HEK293T (cell line): ENCODE results near the gene POLQ.

Experiments used
- CTCF ChIA-PET: fragments of 350-600 bp; formaldehyde crosslinking; extraction: SDS; loops from one replicate; lab custom pipeline; 2021; ENCODE audit warnings: antibody characterized with exemption, inconsistent platforms; lab: Yijun Ruan, JAX
- POLR2A ChIA-PET: fragments of 350-600 bp; formaldehyde crosslinking; extraction: SDS; loops from one replicate; lab custom pipeline; 2020; ENCODE audit warnings: antibody characterized with exemption, inconsistent platforms; lab: Yijun Ruan, JAX
- DNase-seq: peaks from one replicate; pipeline ENCODE4 v3.0.0; 2012; ENCODE audit warnings: mixed read lengths; ENCODE audit errors: extremely low spot score
- ARNT ChIP-seq: fragments of 450-650 bp; IDR thresholded peaks from 2 replicates; pipeline ENCODE4 v1.6.1; 2017; ENCODE audit warnings: mild to moderate bottlenecking
- BHLHE40 ChIP-seq: fragments of 450-650 bp; IDR thresholded peaks from 2 replicates; pipeline ENCODE4 v1.6.1; 2016; ENCODE audit warnings: mild to moderate bottlenecking, moderate library complexity, borderline replicate concordance
- CTBP1 ChIP-seq: fragments of 450-650 bp; IDR thresholded peaks from 2 replicates; pipeline ENCODE4 v1.6.1; 2016; ENCODE audit warnings: borderline replicate concordance
- ELF4 ChIP-seq: fragments of 450-650 bp; IDR thresholded peaks from 2 replicates; pipeline ENCODE4 v1.6.1; 2017; ENCODE audit warnings: antibody characterized with exemption
- FOXA1 ChIP-seq: fragments of 450-650 bp; IDR thresholded peaks from 2 replicates; pipeline ENCODE4 v1.6.1; 2016; ENCODE audit warnings: mild to moderate bottlenecking
- FOXK2 ChIP-seq: fragments of 450-650 bp; IDR thresholded peaks from 2 replicates; pipeline ENCODE4 v1.6.1; 2016; ENCODE audit warnings: mild to moderate bottlenecking
- FOXM1 ChIP-seq: fragments of 450-650 bp; IDR thresholded peaks from 2 replicates; pipeline ENCODE4 v1.6.1; 2017; ENCODE audit warnings: mild to moderate bottlenecking, borderline replicate concordance
- HDGF ChIP-seq: fragments of 450-650 bp; IDR thresholded peaks from 2 replicates; pipeline ENCODE4 v1.6.1; 2017; ENCODE audit warnings: antibody characterized with exemption, borderline replicate concordance
- L3MBTL2 ChIP-seq: fragments of 450-650 bp; conservative IDR thresholded peaks from 2 replicates; pipeline ENCODE4 v1.6.1; 2016; ENCODE audit warnings: mild to moderate bottlenecking
- LEF1 ChIP-seq: fragments of 450-650 bp; IDR thresholded peaks from 2 replicates; pipeline ENCODE4 v1.6.1; 2017; ENCODE audit warnings: mild to moderate bottlenecking, borderline replicate concordance
- NFRKB ChIP-seq: fragments of 450-650 bp; IDR thresholded peaks from 2 replicates; pipeline ENCODE4 v1.6.1; 2016; ENCODE audit warnings: mild to moderate bottlenecking, moderate library complexity
- SP1 ChIP-seq: fragments of 450-650 bp; IDR thresholded peaks from 2 replicates; pipeline ENCODE4 v1.6.1; 2017
- SUZ12 ChIP-seq: fragments of 450-650 bp; IDR thresholded peaks from 2 replicates; pipeline ENCODE4 v1.6.1; 2016; ENCODE audit warnings: mild to moderate bottlenecking
- TARDBP ChIP-seq: fragments of 450-650 bp; IDR thresholded peaks from 2 replicates; pipeline ENCODE4 v1.6.1; 2016
- ZNF384 ChIP-seq: fragments of 450-650 bp; IDR thresholded peaks from 2 replicates; pipeline ENCODE4 v1.6.1; 2016
- TF ChIP-seq, protein P1 (sequence below): fragments of 450-650 bp; IDR thresholded peaks from 2 replicates; pipeline ENCODE4 v1.6.1; 2016

The POLQ gene

DNA sequence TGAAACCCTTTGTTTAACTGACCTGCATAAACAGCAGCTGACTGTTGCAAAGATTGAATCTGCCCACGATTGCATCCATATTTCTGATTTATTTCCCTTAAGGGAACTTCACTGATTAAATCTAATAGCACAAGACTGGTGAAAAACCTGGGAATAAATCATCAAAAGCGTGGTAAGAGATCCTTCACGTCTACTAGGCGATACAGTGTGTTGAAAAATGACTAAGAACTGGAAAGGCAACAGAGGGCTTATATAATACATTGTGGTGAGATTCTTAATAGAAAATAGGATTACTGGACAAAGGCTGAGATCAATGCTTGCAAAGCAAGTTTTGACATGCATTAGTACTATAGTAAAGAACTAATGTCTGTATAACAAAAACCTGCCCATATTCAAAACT is 49.0 kb downstream of the POLQ start:
- no peak for DNase-seq
- ChIA-PET POLR2A (no interaction called here), CTCF (no interaction called here)
- TF ChIP-seq, protein P1, sequence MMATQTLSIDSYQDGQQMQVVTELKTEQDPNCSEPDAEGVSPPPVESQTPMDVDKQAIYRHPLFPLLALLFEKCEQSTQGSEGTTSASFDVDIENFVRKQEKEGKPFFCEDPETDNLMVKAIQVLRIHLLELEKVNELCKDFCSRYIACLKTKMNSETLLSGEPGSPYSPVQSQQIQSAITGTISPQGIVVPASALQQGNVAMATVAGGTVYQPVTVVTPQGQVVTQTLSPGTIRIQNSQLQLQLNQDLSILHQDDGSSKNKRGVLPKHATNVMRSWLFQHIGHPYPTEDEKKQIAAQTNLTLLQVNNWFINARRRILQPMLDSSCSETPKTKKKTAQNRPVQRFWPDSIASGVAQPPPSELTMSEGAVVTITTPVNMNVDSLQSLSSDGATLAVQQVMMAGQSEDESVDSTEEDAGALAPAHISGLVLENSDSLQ, result no peak
- TF ChIP-seq BHLHE40, result no peak

DNA sequence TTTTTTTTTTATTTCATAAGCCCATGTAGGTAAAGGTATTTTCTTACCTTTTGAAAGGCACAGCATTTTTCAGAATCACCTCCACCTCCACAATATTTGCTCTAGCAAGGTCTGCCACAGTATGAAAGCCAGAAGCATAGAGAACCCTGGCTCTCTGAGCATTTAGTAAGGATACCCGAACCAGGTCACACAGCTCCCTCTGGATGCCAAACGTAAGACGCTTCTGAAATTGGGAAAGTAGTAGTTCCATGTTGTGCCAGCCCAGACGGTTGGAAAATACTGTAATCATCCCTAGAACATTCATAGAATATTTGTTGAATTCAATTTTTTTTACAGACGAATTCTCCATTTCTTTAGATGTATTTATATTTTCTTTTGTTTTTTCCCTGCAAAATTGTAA is 52.4 kb downstream of the POLQ start:
- TF ChIP-seq BHLHE40 (no peak), FOXM1 (no peak), L3MBTL2 (no peak), ELF4 (no peak), SUZ12 (no peak), HDGF (no peak), ZNF384 (no peak), LEF1 (no peak), FOXK2 (no peak)
- TF ChIP-seq, protein P1, result no peak
- POLR2A ChIA-PET, result no interaction called here
- CTCF ChIA-PET, result no interaction called here
- no peak for DNase-seq

DNA sequence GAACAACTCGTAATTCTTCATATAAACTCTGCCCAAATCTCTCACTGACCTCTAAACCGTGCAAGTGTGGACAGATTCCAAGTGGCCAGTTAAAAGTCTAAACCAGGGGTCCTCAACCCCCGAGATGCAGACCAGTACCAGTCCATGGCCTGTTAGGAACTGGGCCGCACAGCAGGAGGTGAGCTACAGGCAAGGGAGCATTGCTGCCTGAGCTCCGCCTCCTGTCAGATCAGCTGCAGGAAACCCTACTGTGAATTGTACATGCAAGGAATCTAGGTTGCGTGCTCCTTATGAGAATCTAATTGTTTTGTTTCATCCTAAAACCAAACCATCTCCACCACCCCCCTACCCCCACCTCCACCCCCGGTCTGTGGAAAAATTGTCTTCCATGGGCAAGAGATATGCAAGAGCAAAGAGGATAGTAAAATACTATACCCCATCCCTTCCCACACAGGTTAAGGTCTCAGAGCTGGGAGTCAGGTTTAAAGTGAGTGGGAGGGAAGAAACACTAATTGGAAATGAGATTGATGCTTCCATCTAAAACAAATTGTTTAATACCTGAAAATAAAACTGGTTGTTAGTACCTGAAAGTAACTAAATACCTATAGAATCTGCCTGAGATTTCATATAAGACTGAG is 54.0 kb downstream of the POLQ start:
- TF ChIP-seq CTBP1 (no peak), TARDBP (no peak), LEF1 (no peak), ARNT (no peak), FOXA1 (no peak), HDGF (no peak), ELF4 (no peak), SUZ12 (no peak), SP1 (no peak), FOXM1 (no peak), BHLHE40 (no peak), FOXK2 (no peak), L3MBTL2 (no peak), NFRKB (no peak), ZNF384 (no peak)
- TF ChIP-seq, protein P1, result no peak
- POLR2A ChIA-PET, result no interaction called here
- DNase-seq, result no peak
- CTCF ChIA-PET, result no interaction called here

DNA sequence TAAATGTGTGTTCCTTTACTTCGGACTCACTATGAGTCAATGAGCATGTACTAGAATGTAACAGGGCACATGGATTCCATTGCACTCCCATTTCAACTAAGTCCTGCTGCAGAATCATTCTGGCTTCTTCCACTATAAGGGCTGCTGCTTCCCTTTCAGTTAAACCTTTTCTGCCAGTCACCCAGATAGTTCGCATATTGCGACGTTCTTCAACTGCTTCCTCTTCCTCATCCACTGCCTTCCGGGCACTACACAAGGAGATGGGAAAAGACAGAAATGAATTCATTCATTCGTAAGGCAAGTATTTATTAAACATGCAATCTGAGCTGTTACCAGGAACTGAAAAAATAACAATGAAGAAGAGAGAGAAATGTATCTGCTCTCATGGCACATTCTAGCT is 55.6 kb downstream of the POLQ start:
- no peak for DNase-seq
- ChIA-PET POLR2A (no interaction called here), CTCF (no interaction called here)
- TF ChIP-seq TARDBP (no peak), ZNF384 (no peak), SP1 (no peak), NFRKB (no peak), SUZ12 (no peak), ELF4 (no peak), BHLHE40 (no peak), FOXA1 (no peak), LEF1 (no peak), HDGF (no peak), FOXK2 (no peak), L3MBTL2 (no peak), ARNT (no peak), FOXM1 (no peak), CTBP1 (no peak)
- TF ChIP-seq, protein P1, result no peak

DNA sequence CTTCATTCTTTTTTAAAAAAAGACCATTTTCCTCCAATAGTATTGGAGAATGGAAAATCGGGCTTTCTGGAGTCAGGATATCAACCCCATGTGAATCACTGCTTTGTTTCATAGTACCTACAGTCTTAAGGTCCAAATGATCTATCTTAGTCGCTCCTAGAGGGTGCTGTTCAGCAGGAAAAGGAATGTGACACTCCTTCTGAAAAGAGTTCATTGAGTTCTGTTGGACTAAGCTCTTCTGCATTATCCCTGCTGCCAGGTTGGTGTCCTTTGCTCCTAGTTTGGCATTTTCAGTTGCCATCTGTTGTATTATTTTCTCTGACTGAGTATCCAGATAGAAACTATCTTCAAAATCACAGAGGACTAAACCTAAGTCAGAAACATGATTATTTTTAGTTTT is 57.2 kb downstream of the POLQ start:
- no peak for DNase-seq
- TF ChIP-seq FOXM1 (no peak), BHLHE40 (no peak), TARDBP (no peak), ARNT (no peak), ZNF384 (no peak), FOXK2 (no peak), ELF4 (no peak), NFRKB (no peak), HDGF (no peak), SP1 (no peak), CTBP1 (no peak), SUZ12 (no peak), FOXA1 (no peak)
- TF ChIP-seq, protein P1, result no peak
- POLR2A ChIA-PET, result no interaction called here
- CTCF ChIA-PET, result no interaction called here
